Transverse colon (tissue), 4 donors: ENCODE measurements around the gene AGAP1.

Experiments used
- POLR2A ChIP-seq: fragments of 450-650 bp; IDR thresholded peaks from one replicate; pipeline ENCODE4 v1.6.1; 2016; ENCODE audit warnings: antibody characterized with exemption, mild to moderate bottlenecking, moderate library complexity
- POLR2AphosphoS5 ChIP-seq, 3 donors: sonication (generic); formaldehyde crosslinking; IDR thresholded peaks; one replicate each; pipeline ENCODE4 v1.6.1; 2016; ENCODE audit warnings: antibody characterized with exemption in 3 of 3
- TF ChIP-seq, protein P1 (sequence below), 5 experiments: fragments of 200-600 bp in 3 of 5; fragments of 450-650 bp in 2 of 5; sonication (generic) in 3 of 5; IDR thresholded peaks; 1 replicate in 2 of 5; 2 replicates in 3 of 5; pipeline ENCODE4 v1.5.1; 2016 to 2017; ENCODE audit warnings: antibody characterized with exemption in 5 of 5, inconsistent platforms in 3 of 5, mild to moderate bottlenecking in 2 of 5, moderate library complexity in 1 of 5

DNA sequence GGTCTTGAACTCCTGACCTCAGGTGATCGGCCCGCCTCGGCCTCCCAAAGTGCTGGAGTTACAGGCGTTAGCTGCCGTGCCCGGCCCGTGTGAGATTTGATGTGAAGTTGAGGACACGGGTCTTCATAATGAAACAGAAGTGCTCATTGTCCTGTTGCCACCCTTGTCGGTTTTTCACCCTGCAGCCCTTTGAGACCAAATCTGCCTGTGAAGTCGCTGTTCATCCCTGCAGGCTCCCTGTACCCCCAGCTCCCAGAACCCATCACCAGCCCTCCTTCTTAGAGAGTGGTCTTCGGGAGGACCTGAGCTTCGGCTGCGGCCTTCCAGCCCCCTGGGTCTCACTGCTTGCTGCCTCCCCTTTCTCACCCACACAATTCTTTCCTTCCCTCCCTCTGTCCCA, 349.1 kb downstream of the AGAP1 start:
- TF ChIP-seq, protein P1, sequence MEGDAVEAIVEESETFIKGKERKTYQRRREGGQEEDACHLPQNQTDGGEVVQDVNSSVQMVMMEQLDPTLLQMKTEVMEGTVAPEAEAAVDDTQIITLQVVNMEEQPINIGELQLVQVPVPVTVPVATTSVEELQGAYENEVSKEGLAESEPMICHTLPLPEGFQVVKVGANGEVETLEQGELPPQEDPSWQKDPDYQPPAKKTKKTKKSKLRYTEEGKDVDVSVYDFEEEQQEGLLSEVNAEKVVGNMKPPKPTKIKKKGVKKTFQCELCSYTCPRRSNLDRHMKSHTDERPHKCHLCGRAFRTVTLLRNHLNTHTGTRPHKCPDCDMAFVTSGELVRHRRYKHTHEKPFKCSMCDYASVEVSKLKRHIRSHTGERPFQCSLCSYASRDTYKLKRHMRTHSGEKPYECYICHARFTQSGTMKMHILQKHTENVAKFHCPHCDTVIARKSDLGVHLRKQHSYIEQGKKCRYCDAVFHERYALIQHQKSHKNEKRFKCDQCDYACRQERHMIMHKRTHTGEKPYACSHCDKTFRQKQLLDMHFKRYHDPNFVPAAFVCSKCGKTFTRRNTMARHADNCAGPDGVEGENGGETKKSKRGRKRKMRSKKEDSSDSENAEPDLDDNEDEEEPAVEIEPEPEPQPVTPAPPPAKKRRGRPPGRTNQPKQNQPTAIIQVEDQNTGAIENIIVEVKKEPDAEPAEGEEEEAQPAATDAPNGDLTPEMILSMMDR (IDR thresholded peaks at IDR 0.05) = no peak
- TF ChIP-seq POLR2A (no peak), POLR2AphosphoS5 (IDR thresholded peaks at IDR 0.05) (no peak)
